Stimulated activated CD4-positive, alpha-beta T cell treated with anti-CD3 and anti-CD28 coated beads, Interleukin-1b, Interleukin-23, amount 100 ng/mL, for 24 hours (primary cell): ENCODE results near the gene SUMF1.
"Not testable (repeated sequence)": the region's sequence is repeated elsewhere in the genome, so short reads cannot be mapped to it uniquely, and the experiment has no call there.

Experiments
- DNase-seq, 4 experiments: peaks; one replicate each; pipeline ENCODE4 v3.0.0-alpha.2; 2020; ENCODE audit warnings: low read depth in 4 of 4, low spot score in 1 of 4

The SUMF1 gene

DNA sequence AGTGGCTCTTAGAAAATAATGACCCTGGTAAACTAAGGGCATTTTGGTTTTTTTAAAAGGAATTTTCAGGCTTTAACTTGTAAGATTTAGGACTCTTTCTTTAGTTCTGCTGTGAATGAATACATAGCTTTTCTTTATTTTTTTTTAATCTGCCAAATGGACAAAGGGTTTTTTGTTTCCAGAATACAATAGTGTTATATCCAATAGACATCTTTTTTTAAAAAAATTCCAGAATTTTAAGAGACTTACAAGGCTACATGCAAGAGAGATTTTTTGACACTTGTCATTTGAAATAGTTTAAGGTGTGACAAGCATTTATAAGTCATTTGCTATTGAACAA, 125.8 kb downstream of the SUMF1 start:
- no peak for DNase-seq

GRCh38 chr3:4340411-4341335, 126.4 kb downstream of the SUMF1 start:
- no peak for DNase-seq

DNA sequence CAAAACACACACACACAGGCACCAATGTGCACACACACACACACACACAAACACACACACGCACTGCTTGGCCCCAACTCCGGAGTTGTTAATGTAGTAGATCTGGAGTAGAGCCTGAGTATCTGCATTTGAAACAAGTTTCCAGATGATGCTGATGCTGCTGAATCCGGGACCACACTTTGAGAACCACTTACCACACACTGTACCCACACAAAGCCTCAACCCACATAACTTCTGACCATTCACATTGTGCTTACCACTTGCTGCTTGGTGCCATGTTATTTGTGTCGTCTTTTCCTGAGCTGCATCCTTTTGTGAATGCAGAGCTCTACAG, 127.0 kb downstream of the SUMF1 start:
- no peak for DNase-seq

DNA sequence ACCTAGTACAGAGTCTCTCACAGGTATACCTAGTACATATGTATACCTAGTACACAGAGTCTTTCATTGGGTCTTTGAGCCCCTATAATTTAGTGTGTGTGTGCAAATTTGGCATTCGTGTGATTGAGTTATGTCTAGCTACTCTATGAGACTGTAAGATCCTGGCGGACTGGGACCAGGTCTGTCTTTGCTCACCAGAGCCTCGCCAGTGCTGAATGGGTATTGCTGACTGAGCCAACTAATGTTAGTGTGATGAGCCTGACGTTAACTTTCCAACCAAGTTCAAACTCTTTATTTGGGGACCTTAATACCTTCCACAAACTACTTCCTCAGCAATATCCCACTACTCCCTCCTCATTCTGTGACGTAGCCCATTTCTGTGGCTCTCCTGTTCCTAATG, 128.3 kb downstream of the SUMF1 start:
- no peak for DNase-seq

DNA sequence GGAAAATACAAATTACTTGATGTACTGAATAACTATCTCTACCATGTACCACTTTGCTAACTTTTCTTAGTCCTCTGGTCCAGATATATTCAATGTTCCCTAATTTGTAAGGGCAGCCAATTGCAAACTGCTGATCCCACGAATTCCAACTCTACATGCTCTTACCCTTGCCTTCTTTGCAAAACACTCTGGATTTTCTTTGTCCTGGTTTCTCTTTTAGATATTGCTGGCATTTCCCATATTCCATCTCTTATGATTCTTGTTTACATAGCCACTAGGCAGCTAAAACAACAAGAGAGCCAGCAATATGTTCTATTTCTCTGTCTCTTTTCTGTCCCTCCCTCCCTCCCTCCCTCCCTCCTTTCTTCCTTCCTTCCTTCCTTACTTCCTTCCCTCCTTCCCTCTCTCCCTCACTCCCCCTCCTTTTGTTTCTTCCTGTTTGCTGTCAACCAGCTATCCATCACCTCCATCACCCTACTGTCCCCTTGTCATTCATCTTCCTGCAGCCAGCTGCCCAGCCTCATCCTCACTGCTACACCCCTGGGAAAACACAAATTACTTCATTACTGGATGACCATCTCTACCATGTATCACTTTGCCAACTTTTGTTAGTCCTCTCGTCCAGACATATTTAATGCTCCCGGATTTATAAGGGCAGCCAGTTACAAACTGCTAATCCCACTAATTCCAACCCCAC, 130.1 kb downstream of the SUMF1 start:
- DNase-seq, result no peak

DNA sequence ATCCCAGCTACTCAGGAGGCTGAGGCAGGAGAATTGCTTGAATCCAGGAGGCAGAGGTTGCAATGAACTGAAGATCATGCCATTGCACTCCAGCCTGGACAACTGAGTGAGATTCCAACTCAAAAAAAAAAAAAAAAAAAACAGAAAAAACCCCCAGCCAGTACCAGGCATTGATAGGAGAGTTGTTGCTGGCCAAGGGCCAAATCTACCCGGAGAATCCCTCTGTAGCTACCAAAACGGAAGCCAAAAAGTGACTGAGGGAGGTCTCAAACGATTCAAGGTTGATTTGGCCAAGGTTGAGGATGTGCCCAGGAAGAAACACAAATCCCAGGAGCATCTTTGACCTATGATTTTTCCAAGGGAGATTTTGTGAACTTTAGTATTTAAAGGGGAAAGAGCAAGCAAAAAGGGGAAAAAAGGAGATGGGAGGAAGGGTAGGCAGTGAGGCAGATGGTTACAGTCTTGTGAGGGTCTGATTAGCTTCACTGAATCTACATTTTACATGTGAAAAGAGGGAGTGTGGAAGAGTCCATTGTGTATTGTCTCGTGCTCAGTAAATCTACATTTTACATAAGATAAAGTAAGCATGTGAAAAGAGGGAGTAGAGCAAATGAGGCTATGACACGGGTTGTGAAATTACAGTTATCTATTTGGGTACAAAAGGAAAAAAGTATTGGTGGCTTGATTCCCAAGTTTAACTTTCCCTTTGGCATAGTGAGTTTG, 131.1 kb downstream of the SUMF1 start:
- no peak for DNase-seq

DNA sequence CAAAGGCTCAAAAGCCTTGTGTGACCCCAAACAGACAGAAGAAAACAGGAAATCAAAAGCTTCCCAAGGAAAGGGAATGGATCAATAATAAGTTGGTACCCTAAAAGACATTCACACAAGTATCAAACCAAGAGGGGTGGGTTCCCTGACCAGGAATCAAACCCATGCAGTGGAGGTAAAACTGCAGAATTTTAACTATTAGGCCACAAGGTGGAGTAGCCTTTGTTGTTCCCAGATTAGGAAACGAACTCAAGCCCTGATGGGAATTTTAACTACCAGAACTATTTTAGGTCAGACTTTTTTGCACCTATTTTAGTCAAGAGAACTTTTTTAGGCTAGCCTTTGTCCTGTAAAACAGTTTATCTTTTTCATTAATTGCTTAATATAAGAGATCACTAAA, 132.5 kb downstream of the SUMF1 start:
- no peak for DNase-seq

- no peak for DNase-seq
Observed at GRCh38 chr3:4332991-4333390, 134.1 kb downstream of the SUMF1 start.

GRCh38 chr3:4332574-4332973, 134.5 kb downstream of the SUMF1 start:
- DNase-seq, result no peak

DNA sequence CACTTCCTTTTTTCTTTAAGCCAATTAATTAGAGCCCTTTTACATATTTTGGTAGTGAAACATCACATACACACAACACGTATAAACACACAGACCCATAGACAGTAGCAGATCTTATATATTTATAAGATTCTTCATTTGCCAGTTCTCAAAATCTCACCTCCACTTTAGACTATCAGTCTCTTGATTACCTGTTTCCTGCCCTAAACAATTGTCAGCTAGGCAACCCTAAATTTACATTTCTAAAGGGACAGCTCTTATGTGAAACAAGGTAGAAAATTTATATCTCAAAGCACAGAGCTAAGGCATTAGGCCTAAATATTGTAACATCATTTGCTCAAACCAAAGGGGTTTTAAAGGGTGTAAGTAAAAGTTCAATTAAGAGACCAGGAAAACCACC, 135.0 kb downstream of the SUMF1 start:
- no peak for DNase-seq

DNA sequence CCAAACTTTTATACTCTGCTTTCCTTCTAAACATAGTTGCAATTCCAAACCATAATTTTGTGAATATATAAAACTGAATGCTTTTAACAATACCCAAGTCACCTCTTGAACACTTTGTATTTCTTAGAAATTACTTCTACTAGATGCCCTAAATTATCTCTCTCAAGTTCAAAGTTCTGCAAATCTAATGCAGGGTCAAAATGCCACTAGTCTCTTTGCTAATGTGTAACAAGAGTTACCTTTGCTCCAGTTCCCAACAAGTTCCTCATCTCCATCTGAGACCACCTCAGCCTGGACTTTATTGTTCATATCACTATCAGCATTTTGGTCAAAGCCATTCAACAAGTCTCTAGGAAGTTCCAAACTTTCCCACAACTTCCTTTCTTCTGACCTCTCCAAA, 137.3 kb downstream of the SUMF1 start:
- not testable (repeated sequence) for DNase-seq

DNA sequence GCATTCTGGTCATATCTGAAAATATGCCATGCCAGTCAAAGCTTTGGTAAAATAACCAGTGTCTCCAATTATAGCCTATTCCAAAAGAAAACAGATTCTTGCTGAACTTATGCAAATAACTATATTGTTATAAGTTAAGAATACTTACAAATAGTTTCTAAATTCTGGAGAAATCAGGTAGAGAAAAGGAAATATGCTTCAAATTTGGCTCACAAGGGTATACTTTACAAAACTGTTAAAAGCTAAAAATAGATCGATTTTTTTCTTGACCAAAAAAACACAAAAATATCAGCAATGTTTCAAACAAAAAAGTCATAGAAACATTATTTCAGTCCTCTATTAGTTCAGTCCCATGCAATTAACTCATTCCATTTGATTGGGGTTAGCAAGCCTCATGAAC, 140.2 kb downstream of the SUMF1 start:
- no peak for DNase-seq

GRCh38 chr3:4323246-4324027, 143.6 kb downstream of the SUMF1 start:
- DNase-seq, result no peak

- no peak for DNase-seq
Observed at GRCh38 chr3:4322635-4323034, 144.4 kb downstream of the SUMF1 start.

GRCh38 chr3:4321732-4322131, 145.3 kb downstream of the SUMF1 start:
- DNase-seq, result no peak

DNA sequence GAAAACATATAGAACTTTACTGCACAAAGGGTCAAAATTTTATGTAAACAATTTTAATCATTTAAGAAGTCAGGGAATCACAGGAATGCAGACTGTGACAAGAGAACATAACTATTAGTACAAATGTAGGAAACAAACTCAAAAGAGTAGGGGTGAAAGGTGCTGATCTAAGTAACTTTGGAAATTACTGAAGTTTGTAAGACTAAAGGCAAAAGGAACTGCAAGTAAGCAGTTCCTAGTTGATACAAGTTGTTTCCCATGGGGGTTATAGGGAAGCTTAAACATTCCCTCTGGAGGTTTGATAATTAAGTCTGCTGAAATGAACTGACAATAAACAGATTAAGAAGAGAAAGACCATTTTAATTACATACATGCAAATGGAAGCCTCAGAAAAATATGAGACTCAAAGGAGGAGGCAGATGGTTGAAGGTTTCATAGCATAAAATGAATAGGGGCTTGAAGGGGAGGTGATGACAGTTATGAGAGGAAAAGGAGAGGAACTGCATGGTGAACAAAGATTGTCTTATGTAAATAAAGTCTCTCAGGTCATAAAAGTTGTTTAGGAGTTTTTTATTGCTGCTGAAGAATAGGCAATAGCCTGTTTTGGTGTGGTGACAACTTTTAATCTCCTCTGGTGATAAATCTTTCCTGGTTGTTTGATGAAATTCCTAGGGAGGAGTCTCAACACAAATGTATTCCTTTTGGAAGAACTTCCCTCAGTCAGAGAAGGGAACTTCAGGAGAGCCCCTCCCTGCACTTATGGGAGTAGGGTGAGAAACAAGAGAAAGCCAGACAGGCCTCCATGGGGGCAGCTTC, 146.8 kb downstream of the SUMF1 start:
- no peak for DNase-seq

DNA sequence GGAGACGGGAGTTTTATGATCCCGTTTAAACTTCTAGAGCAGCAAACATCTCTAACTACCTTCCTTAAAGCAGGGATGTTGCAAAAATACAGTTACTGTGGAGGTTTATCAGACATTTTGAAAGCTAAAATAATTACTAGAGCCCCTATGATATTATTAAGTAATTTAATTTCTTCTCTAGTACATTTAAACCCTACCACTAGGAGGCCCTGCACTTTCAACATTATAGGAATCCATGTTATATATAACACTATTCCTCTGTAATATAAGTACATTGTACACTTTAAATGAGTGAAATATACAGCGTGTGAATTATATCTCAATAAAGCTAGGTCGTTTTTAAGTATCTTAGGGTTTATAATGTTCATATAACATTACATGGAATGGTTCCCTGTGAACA, 152.4 kb downstream of the SUMF1 start:
- DNase-seq, result no peak

- no peak for DNase-seq
Observed at GRCh38 chr3:4313606-4314293, 153.3 kb downstream of the SUMF1 start.

GRCh38 chr3:4311496-4311895, 155.6 kb downstream of the SUMF1 start:
- DNase-seq, result no peak
